HG03025 (cell line): ENCODE results near the gene SNRNP25.

Experiments
- ATAC-seq: cut with Tn5 transposase; IDR thresholded peaks from one replicate; pipeline ENCODE4 v1.9.1; 2021; ENCODE audit warnings: mild to moderate bottlenecking, moderate library complexity; ENCODE audit not compliant: unreplicated experiment, low FRiP score

Gene SNRNP25

GRCh38 chr16:75580-76501 is 22.2 kb downstream of the SNRNP25 start:
- ATAC-seq = no peak

GRCh38 chr16:76535-77272 is 23.1 kb downstream of the SNRNP25 start:
- no peak for ATAC-seq

DNA sequence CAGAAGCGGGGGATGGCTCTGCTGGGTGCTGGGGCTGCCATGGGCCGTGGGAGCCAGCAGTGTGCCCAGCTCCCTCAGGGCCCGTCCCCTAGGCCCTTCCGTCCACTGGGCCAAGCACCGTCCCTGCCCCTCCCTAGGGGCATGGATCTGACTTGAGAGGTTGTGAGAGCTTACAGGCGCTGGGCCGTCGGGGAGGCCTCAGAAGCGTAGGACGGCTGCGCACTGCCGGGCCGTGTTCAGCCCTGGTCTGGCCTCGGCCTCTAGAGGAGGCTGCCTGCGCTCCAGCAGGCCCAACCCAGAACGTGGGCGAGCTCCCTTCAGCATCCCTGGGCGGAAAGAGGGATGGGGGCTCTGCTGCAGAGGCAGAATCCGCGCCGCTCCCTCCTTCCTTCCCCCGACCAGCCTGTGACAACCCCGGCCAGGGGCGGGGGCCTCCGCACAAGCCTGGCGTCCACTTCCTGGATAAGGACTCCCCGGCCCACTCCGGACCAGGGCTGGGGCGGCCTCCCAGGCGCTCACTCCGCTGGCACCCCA is 23.7 kb downstream of the SNRNP25 start:
- peak; percentile 28 for ATAC-seq

DNA sequence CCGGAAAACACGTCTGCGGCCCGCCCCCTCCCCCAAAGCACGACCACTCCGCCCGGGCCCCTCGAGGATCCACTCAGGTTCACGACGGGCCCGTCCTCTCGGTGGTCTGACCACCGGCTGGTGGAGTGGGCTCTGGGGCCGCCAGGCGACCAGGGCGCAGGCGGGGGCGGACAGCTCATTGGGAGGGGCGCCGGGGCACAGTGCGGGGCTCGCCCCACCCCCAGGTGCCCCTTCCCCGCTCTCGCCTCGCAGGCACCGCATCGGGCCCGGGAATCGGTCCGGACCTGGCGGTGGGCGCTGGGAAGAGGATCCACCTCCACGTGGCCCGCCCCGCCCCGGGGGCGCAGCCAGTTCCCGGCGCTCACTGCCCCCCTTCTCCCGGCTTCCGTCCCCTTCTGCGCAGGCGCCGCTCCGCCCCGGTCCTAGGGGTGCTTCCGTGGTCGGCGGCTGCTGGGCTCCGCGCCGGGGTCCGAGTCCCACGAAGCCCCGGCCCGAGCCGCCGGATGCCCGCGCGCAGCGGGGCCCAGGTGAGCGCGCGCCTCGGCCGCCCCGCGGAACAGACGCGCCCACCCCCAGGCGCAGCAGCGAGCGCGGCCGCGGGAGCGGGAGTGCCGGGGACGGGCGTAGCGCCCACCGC is 24.3 kb downstream of the SNRNP25 start, which contains the start of gene MPG:
Gene MPG, plus strand, starts transcription at position 419 of the 637 bp plus-strand sequence. Its CDS starts 85 bp downstream, at position 504.
- peak; percentile 58 for ATAC-seq

DNA sequence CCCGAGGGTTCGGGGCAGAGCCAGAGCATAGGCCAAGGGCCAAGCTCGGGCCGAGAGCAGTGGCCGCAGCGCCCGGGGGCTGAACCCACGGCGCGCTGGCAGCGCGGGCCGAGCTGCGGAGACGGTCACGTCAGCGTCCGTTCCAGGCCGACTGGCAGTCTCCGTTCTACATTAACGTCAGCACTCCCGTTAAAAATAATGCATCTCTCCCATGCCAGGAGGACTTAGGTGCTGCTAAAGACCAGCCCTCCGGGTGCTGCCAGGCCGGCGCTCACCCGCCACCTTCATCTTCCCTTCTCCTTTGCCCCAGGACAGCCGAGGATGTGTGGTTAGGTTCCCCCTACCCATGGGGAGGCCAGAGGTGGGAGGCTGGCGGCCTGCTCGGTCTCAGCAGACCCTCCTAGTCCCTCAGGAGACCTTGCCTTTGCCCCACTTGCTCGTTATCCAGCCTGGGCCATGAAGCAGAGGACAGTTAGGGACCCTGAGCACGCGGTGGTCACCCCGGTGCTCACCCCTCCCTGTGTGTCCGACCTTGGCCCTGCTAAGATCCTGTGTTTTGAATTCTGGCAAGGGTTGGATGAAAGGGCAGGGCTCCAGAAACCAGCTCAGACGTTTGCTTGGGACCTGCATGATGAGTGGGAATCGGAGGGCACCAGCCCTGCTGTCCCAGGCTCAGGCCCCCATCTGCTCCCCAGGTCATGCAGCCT is 25.0 kb downstream of the SNRNP25 start:
- ATAC-seq = peak; percentile 13

DNA sequence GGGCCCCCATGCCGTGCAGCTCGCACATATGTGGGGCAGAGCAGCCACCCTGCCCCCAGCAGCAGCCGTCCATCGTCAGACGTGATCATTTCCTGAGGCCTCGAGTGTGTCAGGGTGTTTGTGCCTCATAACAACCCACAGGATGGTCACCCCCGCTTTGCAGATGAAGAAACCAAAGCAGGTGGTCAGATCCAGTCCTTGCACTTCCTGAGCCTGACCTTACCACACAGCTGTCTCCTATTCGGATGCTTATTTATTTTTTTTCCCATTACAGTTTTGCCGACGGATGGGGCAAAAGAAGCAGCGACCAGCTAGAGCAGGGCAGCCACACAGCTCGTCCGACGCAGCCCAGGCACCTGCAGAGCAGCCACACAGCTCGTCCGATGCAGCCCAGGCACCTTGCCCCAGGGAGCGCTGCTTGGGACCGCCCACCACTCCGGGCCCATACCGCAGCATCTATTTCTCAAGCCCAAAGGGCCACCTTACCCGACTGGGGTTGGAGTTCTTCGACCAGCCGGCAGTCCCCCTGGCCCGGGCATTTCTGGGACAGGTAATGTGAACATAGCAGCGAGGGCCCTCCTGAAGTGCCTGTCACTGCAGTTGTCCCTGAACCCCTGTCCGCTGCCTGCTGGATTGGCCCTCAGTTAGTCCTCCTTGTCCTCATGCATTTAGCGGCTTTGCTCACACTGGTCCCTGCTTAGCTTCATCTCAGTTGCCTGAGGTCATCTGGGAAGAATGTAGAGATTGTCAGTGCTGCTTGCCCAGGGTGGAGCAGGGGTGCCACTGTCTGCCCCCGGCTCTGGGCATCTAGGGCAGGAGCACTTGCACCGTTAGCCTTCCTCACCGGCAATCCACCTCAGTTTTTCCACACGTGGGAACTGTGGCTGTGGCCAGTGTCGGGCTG is 25.8 kb downstream of the SNRNP25 start:
- no peak for ATAC-seq

GRCh38 chr16:83060-83603 is 29.5 kb downstream of the SNRNP25 start:
- no peak for ATAC-seq

- ATAC-seq = no peak
These were observed 30.4 kb downstream of the SNRNP25 start for GRCh38 chr16:83781-84615.

- no peak for ATAC-seq
These were observed 31.2 kb downstream of the SNRNP25 start for GRCh38 chr16:84718-85406.

- ATAC-seq = no peak
These were observed 31.8 kb downstream of the SNRNP25 start for GRCh38 chr16:85407-85782.

DNA sequence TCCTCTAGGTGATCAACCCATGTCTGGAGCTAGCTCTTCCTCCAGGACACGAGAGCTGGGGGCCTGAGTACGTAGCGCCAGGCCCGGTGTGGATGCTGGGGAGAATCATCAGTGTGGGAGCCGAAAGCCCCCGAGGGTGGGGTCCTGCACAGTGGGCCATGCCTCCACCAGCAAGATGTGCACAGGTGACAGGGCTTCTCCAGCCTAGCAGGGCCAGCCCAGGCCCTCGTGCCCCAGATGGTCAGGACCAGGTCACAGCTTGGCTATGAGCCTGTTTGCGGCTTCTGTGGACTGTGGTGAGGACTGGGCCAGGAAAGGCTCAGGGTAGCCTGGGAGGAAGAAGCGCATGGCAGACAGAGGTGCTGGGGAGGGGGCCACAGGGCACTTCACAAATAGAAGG is 32.2 kb downstream of the SNRNP25 start:
- no peak for ATAC-seq

- no peak for ATAC-seq
These were observed 32.9 kb downstream of the SNRNP25 start for GRCh38 chr16:86483-86952.

DNA sequence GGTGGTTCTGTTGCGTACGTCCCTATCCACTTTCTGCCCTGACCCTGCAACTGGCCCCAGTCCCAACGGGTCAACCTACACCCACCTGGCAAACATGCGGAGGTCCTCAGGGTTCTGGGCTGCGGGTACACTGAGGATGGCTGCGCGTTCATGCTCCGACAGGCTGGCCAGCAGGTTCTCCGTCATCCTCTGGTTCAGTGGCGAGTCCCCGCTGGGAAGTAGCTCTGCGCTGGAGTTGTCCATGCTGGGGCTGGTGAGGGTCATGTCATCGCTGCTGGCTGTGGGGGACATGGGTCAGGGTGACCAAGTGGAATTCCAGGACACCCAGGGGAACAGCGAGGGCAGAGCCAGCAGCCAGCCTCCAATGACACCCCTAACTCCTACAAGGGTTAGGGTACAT is 35.0 kb downstream of the SNRNP25 start:
- ATAC-seq = no peak

GRCh38 chr16:89391-90302 is 36.0 kb downstream of the SNRNP25 start:
- ATAC-seq = no peak

- ATAC-seq = no peak
These were observed 37.9 kb downstream of the SNRNP25 start for GRCh38 chr16:91484-91883.
